Fibroblast of pulmonary artery (primary cell): ENCODE results near the gene ACACA.
"Not testable (repeated sequence)": the region's sequence is repeated elsewhere in the genome, so short reads cannot be mapped to it uniquely, and the experiment has no call there.

Source experiments
- DNase-seq: peaks from one replicate; pipeline ENCODE4 v3.0.0-alpha.2; 2010; ENCODE audit warnings: low read depth
- H3K4me3 ChIP-seq: replicated peaks from 2 replicates; pipeline ENCODE4 v1.5.1; 2011; ENCODE audit warnings: low read depth, mild to moderate bottlenecking, control low read depth, low read length, moderate library complexity
- CTCF ChIP-seq: IDR thresholded peaks from 2 replicates; pipeline ENCODE4 v1.5.1; 2011; ENCODE audit warnings: mild to moderate bottlenecking, control low read depth, low read length, inconsistent platforms; ENCODE audit errors: missing control alignments

Gene ACACA

DNA sequence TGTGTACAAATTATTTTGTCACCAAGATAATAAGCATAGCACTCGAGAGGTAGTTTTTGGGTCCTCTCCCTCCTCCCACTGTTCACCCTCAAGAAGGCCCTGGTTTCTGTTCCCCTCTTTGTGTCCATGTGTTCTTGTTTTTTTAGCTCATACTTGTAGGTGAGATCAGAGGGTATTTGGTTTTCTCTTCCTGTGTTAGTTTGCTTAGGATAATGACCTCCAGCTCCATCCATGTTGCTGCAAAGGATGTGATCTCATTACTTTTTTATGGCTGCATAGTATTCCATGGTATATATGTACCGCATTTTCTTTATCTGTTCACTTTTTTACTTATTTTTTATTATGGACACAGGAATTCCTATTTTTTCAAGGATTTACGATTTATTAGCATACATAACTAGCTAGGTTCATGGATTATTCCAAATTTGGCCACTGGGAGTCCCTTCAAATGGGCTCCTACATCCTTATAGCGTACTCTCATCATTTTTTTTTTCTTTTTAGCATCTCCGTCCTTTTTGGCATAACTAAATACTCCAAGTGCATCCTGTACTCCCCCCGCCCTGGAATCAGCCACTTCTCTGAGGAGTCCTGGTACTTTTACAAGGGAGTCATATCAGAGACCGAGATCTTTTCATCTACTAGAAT, 7.4 kb upstream of the ACACA start:
- no peak for DNase-seq
- no peak overlapping the region for H3K4me3 ChIP-seq
- peak; percentile 40 for TF ChIP-seq CTCF

DNA sequence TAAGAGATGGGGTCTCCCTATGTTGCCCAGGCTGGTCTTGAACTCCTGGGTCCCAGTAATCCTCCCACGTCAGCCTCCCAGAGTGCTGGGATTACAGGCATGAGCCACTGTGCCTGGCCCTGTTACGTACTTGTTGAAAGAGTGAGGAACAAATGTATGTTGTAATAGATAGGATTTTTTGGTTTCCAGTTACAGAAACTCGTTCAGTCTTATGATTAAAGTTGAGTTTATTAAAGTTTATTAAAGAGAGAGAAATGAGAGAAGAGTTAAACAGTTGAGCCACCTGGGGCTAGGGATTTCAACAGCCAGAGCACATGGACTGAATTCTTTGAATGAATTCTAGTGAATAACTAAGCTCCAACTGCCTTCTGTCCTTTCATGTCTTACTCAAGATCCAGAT, 3.7 kb upstream of the ACACA start:
- no peak for TF ChIP-seq CTCF
- no peak overlapping the region for H3K4me3 ChIP-seq
- no peak for DNase-seq

GRCh38 chr17:37408145-37408479, 1.5 kb upstream of the ACACA start:
- not testable (repeated sequence) for DNase-seq
- peak overlapping the region; percentile 85 for H3K4me3 ChIP-seq

DNA sequence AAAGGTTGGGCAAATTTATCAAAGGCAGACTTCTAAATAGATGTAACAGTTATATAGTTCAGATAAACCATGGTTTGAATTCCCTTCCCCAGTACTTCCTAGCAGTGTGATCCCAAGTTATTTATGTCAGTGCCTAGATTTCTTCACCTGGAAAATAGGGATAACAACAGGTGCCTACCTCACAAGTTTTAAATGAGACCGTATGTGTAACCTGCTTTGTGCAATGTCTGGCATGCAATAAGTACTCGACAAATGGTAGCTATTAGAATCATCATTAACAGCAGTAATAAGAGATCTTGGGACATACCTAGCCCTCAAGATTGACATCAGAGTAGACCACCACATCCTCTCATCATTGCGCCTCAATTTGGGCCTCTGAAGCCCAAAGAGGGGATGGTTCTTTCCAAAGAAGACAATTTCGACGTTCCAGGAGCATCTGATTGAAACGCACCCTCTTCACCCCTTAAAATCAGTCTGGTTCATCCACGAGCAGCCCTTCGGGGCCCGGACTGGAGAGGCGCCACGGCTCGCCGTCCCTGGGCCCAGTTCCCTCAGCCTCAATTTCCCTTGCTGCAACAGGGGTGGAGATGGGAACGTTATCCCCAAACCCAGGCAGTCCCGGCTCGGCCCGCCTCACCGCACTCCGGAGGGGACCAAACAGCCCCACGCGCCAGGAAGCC, 541 bp downstream of the ACACA start:
- DNase-seq, result no peak
- TF ChIP-seq CTCF, result no peak
- H3K4me3 ChIP-seq, result peak overlapping the region; percentile 85

GRCh38 chr17:37405522-37405921, 1.1 kb downstream of the ACACA start:
- H3K4me3 ChIP-seq, result peak overlapping the region; percentile 85

DNA sequence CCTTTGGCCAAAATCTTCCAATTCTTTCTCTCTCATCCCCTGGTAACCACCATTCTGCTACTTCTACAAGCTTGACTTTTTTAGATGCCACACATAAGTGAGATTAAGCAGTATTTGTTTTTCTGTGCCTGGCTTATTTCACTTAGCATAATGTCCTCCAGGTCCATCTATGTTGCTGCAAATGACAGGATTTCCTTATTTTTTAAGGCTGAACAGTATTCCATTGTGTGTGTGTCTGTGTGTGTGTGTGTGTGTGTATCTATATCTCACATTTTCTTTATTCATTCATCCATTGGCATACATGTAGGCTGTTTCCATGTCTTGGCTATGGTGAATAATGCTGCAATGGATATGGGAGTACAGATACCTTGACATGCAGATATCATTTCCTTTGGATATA, 6.1 kb downstream of the ACACA start:
- H3K4me3 ChIP-seq, result no peak overlapping the region
- no peak for DNase-seq
- TF ChIP-seq CTCF, result no peak

More at GRCh38 chr17:37405522-37405921, 1.1 kb downstream of the ACACA start:
- DNase-seq, result not testable (repeated sequence)

DNA sequence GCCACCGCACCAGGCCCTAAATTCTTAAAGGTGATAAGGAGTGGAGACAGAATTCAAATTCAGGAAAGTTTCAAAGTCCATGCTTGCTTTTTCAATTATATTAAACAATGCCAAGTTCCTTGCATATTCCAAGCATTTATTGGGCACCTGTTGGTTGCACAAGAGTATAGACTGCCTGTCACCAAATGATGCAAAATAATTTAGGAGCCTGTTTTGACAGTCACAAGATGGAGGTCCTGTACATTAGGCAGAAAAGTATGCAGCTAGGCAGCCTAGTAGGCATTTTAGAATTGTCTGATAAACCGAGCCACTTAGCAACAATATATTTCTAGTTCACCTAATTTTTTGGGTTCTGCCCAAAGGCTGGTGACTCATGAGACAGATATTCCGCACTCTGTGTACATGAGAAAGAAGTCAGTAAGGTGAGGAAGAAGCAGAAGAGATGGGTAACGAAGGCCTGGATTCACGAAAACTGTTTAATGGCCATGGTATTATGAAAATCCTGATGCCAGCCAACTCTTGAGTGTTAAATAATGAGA, 7.3 kb downstream of the ACACA start:
- no peak overlapping the region for H3K4me3 ChIP-seq
- no peak for TF ChIP-seq CTCF
- peak; percentile 14 for DNase-seq

DNA sequence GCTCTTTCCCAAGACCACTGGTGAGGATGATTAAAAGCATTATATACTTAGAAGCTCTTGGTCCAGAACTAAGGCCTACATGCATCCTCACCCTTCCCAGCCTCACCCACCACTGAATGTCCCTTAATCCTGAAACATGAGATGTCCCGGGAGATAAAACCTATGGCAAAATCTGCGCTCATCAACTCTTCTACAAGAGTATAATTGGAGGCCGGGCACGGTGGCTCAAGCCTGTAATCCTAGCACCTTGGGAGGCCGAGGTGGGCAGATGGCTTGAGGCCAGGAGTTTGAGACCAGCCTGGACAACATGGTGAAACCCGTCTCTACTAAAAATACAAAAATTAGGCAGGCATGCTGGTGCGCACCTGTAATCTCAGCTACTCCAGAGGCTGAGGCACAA, 13.3 kb downstream of the ACACA start:
- no peak for TF ChIP-seq CTCF
- H3K4me3 ChIP-seq, result no peak overlapping the region
- DNase-seq, result no peak
